GM19099 (cell line): ENCODE results near the gene ETV1.

Experiments
- POLR2A ChIP-seq: IDR thresholded peaks from 3 replicates; pipeline ENCODE4 v1.6.1; 2011; ENCODE audit warnings: low read depth; ENCODE audit not compliant: insufficient read length; ENCODE audit errors: extremely low read depth

ETV1 gene

GRCh38 chr7:13991791-13992595, 2.5 kb upstream of the ETV1 start:
- no peak for TF ChIP-seq POLR2A

GRCh38 chr7:13990984-13991790, 1.7 kb upstream of the ETV1 start:
- TF ChIP-seq POLR2A: no peak

GRCh38 chr7:13990319-13990983, 985 bp upstream of the ETV1 start:
- no peak for TF ChIP-seq POLR2A

- no peak for TF ChIP-seq POLR2A
Measured at GRCh38 chr7:13989949-13990305, 461 bp upstream of the ETV1 start.

GRCh38 chr7:13988731-13989125, 738 bp downstream of the ETV1 start:
- TF ChIP-seq POLR2A: no peak

GRCh38 chr7:13988065-13988464, 1.4 kb downstream of the ETV1 start:
- TF ChIP-seq POLR2A: no peak

DNA sequence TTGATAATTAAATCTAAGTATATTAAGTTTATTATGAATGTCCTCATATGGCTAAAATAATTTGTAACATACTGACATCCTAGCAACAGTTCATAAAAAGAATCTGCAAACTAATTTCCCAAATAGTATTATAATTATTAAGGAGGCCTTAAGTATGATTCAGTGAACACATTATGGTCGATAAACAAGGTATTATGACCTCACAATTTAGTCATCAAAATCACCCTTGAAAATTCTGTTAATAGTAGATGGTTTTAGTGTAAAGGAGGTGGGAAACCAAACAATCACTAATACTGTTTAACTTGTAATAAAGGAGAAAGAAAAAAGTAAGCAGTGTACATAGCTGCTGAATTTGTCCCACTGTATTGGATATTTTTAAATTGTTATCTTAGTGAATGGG, 2.1 kb downstream of the ETV1 start:
- no peak for TF ChIP-seq POLR2A

GRCh38 chr7:13986208-13986607, 3.3 kb downstream of the ETV1 start:
- TF ChIP-seq POLR2A: no peak

DNA sequence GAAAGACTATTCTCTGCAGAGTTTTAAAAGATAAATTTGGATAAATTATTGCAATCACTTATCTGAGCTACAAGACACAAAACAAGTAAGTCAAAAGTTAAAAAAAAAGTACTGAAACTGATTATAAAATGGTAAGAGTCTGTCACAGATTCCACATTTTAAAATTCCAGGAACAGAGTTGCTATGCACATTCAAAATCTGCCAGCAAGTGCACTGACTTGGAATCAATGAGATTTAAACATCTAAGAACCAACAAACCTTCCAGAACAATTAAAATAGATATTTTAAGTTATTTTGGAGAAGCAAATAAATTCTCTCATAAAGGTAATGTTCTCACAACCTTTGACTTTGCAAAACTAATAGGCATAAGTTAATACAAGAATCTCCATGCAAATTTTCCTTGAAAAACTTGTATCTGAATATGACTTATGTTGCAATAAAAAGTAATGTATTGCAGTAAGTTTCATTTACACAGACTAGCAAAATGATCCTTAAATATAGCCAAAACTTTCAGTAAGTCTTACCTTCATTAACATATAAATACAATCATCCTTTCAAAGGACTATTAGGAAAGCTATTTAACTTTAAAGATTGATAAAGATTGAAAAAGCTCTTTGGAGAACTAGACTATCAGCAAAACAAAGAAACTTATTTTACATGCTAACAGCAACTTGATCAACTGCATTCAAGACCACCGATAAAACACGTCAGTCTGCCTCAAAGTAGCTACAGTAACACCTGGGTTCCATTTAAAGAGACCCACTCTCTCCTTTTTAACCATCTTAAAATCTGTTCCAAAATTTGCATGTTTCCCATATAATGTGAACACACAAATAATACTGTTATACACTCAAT, 4.4 kb downstream of the ETV1 start:
- no peak for TF ChIP-seq POLR2A

DNA sequence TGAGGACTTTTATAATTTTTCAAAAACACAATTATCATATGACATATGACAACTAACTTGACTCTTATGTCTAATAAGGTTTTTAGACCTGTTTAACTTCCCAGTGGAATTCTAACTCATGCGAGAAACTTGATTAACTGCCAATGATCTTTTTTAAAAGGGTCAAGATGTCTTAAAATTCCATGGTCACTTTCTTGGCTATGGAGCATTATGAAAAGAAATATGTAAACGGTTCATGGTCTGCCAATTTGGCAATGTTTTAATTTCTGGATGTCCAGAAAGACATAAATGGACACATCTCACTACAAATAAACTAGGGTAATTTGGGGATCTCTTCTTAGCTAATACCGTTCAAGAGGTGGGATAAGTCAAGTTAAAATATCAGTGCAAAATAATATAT, 5.4 kb downstream of the ETV1 start:
- TF ChIP-seq POLR2A: no peak

GRCh38 chr7:13982940-13983677, 6.4 kb downstream of the ETV1 start:
- TF ChIP-seq POLR2A: no peak

GRCh38 chr7:13981070-13981469, 8.4 kb downstream of the ETV1 start:
- TF ChIP-seq POLR2A: no peak

DNA sequence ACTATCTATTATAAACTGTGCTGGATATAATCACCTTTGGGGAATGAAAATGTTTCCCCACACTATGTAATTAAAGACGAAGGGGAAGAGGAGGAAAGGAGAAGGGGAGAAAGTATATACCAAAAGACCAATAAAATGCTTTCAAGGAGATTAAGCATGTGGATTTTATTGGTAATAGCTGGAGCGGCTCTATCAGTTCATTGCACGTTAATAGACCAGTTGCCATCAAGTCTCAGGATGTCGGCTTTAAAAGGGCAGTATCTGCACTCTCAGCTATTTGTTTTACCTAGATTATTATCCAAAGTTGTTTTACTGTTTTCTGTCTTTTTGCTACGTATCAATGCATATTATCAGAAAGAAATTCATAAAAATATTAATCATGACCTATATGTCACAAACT, 9.0 kb downstream of the ETV1 start:
- no peak for TF ChIP-seq POLR2A
